KMS-11 (cell line): ENCODE measurements around the gene PHLDB1.

ENCODE experiments used
- H2AFZ ChIP-seq: fragments of 200-600 bp; sonication (generic); 2 replicates; pipeline ENCODE4 v1.6.1; 2016; ENCODE audit warnings: antibody characterized with exemption, mixed run types, low read depth
- H3K27ac ChIP-seq: fragments of 200-600 bp; sonication (generic); 2 replicates; pipeline ENCODE4 v1.6.1; 2016; ENCODE audit warnings: mild to moderate bottlenecking, mixed run types
- H3K27me3 ChIP-seq: fragments of 200-600 bp; sonication (generic); 2 replicates; pipeline ENCODE4 v1.6.1; 2017; ENCODE audit warnings: mild to moderate bottlenecking, low read depth, mixed run types, moderate library complexity; ENCODE audit not compliant: insufficient read depth
- H3K36me3 ChIP-seq: fragments of 200-600 bp; sonication (generic); 2 replicates; pipeline ENCODE4 v1.6.1; 2017; ENCODE audit warnings: mild to moderate bottlenecking, mixed run types; ENCODE audit not compliant: insufficient read depth
- H3K4me1 ChIP-seq: fragments of 200-600 bp; sonication (generic); 2 replicates; pipeline ENCODE4 v1.6.1; 2016; ENCODE audit warnings: mild to moderate bottlenecking, low read depth, mixed run types; ENCODE audit not compliant: poor library complexity, severe bottlenecking
- H3K4me2 ChIP-seq: fragments of 200-600 bp; sonication (generic); 2 replicates; pipeline ENCODE4 v1.7.0; 2016; ENCODE audit warnings: mild to moderate bottlenecking, mixed run types
- H3K4me3 ChIP-seq: fragments of 200-600 bp; sonication (generic); IDR thresholded peaks from 2 replicates; pipeline ENCODE4 v1.6.1; 2017; ENCODE audit warnings: low read depth, low read length, mixed read lengths; ENCODE audit not compliant: insufficient read depth
- H3K79me2 ChIP-seq: fragments of 200-600 bp; sonication (generic); 2 replicates; pipeline ENCODE4 v1.6.1; 2016; ENCODE audit warnings: low read depth, mixed run types; ENCODE audit not compliant: insufficient read depth
- H3K9ac ChIP-seq: fragments of 200-600 bp; sonication (generic); 2 replicates; pipeline ENCODE4 v1.6.1; 2016; ENCODE audit warnings: mild to moderate bottlenecking, mixed run types
- H4K20me1 ChIP-seq: fragments of 200-600 bp; sonication (generic); 2 replicates; pipeline ENCODE4 v1.6.1; 2016; ENCODE audit warnings: mild to moderate bottlenecking, mixed run types; ENCODE audit not compliant: insufficient read depth
- TF ChIP-seq, protein P1 (sequence below): fragments of 200-600 bp; sonication (generic); conservative IDR thresholded peaks from 2 replicates; pipeline ENCODE4 v1.6.1; 2017; ENCODE audit warnings: low read depth, mild to moderate bottlenecking, antibody characterized with exemption, low read length, moderate library complexity, mixed read lengths

Gene PHLDB1

DNA sequence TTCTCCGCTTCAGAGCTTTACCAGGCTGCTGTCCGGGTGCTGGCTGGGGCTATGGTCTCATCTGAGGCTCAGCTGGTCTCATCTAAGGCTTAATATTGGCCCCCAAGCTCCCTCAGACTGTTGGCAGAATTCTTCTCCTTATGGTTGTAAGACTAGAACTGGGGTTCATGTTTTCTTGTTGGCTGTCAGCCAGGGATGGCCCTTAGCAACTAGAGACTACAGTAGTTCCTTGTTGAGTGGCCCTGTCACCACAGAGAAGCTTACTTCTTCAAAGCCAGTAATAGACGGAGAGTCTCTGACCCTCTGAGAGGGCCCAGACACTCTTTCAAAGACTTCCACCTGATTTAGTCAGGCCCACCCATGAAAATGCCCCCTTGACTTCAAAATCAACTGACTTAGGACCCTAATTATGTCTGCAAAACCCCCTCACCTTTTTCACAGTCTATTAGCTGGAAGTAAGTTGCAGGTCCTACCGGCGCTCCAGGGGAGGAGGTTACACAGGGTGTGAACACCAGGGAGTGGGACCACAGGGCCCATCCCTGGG lies 96.2 kb downstream of the PHLDB1 start:
- H3K36me3 ChIP-seq = no peaks in the 10 kb centered on the region
- H3K27ac ChIP-seq = no peak overlapping the region
- H3K4me2 ChIP-seq = no peak overlapping the region
- no peaks in the 10 kb centered on the region for H3K79me2 ChIP-seq
- H2AFZ ChIP-seq = no peak overlapping the region
- H3K27me3 ChIP-seq = no peaks in the 10 kb centered on the region
- H3K4me1 ChIP-seq = peaks cover 4% of the 10 kb centered on the region
- no peak overlapping the region for H3K9ac ChIP-seq
- H3K4me3 ChIP-seq = no peak overlapping the region
- no peaks in the 10 kb centered on the region for H4K20me1 ChIP-seq
- TF ChIP-seq, protein P1, sequence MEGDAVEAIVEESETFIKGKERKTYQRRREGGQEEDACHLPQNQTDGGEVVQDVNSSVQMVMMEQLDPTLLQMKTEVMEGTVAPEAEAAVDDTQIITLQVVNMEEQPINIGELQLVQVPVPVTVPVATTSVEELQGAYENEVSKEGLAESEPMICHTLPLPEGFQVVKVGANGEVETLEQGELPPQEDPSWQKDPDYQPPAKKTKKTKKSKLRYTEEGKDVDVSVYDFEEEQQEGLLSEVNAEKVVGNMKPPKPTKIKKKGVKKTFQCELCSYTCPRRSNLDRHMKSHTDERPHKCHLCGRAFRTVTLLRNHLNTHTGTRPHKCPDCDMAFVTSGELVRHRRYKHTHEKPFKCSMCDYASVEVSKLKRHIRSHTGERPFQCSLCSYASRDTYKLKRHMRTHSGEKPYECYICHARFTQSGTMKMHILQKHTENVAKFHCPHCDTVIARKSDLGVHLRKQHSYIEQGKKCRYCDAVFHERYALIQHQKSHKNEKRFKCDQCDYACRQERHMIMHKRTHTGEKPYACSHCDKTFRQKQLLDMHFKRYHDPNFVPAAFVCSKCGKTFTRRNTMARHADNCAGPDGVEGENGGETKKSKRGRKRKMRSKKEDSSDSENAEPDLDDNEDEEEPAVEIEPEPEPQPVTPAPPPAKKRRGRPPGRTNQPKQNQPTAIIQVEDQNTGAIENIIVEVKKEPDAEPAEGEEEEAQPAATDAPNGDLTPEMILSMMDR = no peak

DNA sequence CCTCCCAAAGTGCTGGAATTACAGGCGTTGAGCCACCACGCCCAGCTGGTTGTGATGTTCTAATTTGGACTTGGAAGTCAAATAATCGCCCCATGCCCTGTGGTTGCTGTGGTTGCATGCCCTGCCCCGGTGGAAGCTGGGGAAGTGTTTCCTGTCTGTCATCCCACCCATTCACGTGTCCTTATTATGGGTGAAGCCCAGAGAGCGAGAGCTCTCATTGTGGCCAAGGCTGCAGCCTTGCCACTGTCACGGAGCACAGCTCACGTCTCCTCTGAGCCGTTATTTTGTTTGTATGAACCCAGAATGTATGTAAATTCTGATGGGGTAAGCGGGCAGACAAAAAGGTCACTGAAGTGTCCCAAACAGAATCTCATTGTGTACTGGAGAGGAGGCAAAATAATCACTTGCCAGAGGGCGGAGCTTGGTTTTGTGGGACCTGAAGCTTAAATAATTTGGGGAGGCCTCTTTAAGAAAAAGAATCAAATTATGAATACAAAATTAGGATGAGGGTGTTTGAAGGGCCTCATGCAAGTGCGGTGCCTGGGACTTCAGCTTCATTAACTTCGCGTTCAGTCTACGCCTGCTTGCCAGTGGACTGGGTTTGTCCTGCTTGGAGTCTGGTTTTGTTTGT lies 97.8 kb downstream of the PHLDB1 start:
- no peak overlapping the region for H3K27ac ChIP-seq
- no peaks in the 10 kb centered on the region for H3K4me1 ChIP-seq
- no peaks in the 10 kb centered on the region for H3K36me3 ChIP-seq
- H3K4me2 ChIP-seq = no peak overlapping the region
- H3K27me3 ChIP-seq = no peaks in the 10 kb centered on the region
- no peaks in the 10 kb centered on the region for H4K20me1 ChIP-seq
- TF ChIP-seq, protein P1 = no peak
- H2AFZ ChIP-seq = no peak overlapping the region
- no peaks in the 10 kb centered on the region for H3K79me2 ChIP-seq
- no peak overlapping the region for H3K4me3 ChIP-seq
- H3K9ac ChIP-seq = no peak overlapping the region

GRCh38 chr11:118705791-118706545 lies 98.6 kb downstream of the PHLDB1 start:
- no peak overlapping the region for H3K9ac ChIP-seq
- H3K27me3 ChIP-seq = no peaks in the 10 kb centered on the region
- no peaks in the 10 kb centered on the region for H3K4me1 ChIP-seq
- no peaks in the 10 kb centered on the region for H4K20me1 ChIP-seq
- H3K4me3 ChIP-seq = no peak overlapping the region
- no peaks in the 10 kb centered on the region for H3K36me3 ChIP-seq
- H3K79me2 ChIP-seq = no peaks in the 10 kb centered on the region
- no peak overlapping the region for H3K27ac ChIP-seq
- no peak overlapping the region for H2AFZ ChIP-seq
- H3K4me2 ChIP-seq = no peak overlapping the region
- TF ChIP-seq, protein P1 = no peak

DNA sequence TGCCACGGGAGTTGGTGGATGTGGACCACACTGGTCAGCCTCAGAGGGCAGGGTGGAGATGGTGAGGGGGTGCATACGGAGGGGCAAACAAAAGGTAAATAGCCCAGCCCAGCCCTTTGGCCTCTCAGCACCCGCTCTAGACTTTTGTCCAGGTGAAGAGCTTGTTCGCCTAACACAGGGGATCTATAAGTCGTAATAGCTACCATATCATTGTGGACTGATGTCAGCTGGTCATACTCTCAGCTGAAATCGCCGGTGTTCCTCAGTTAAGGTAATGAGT lies 99.1 kb downstream of the PHLDB1 start:
- Histone ChIP-seq H4K20me1 (no peaks in the 10 kb centered on the region), H3K79me2 (no peaks in the 10 kb centered on the region), H3K4me1 (no peaks in the 10 kb centered on the region), H3K27ac (no peak overlapping the region), H2AFZ (no peak overlapping the region), H3K4me2 (no peak overlapping the region), H3K9ac (no peak overlapping the region), H3K27me3 (no peaks in the 10 kb centered on the region), H3K36me3 (no peaks in the 10 kb centered on the region), H3K4me3 (no peak overlapping the region)
- TF ChIP-seq, protein P1 = no peak
